ENCODE results near the gene PTPRZ1.

- no peak for TF ChIP-seq EZH2phosphoT487 (IDR thresholded peaks at IDR 0.05; ENCODE audit: borderline replicate concordance, low read length)
- no peak for TF ChIP-seq CTCF (conservative IDR thresholded peaks at IDR 0.05; ENCODE audit: low read depth, low read length)
These were observed 230.1 kb downstream of the PTPRZ1 start for GRCh38 chr7:122103064-122103463.
